Natural killer cell treated with Interleukin-12 subunit alpha and Interleukin-12 subunit beta and Interleukin-15 and Interleukin-18, amount 100 ng/mL, for 72 hours (primary cell): Measurements from ENCODE around the gene G3BP2. TPM values are rescaled to one million over a fixed set of nuclear protein-coding genes. Genes with fewer than 3 reads are reported as not detected.
A peak's percentile ranks its signal among the peaks of the same experiment; 100 is the strongest.
"Not testable (repeated sequence)": the region's sequence is repeated elsewhere in the genome, so short reads cannot be mapped to it uniquely, and the experiment has no call there.

Source experiments
- ATAC-seq, 2 donors: fragments of 150-1000 bp; cut with Tn5 transposase in 1 of 2; sonication (Bioruptor Pico), chemical (Tn5 transposase) in 1 of 2; 2 replicates each; pipeline ENCODE4 v1.10.0; 2021
- DNase-seq: peaks from one replicate; pipeline ENCODE4 v3.0.0; 2022; ENCODE audit warnings: low spot score
- H3K27ac Mint-ChIP-seq, 2 donors: 1 replicate in 1 of 2; 2 replicates in 1 of 2; pipeline ENCODE4 v1.8.0; 2022; ENCODE audit warnings: mixed read lengths in 2 of 2, mild to moderate bottlenecking in 1 of 2, moderate library complexity in 1 of 2
- H3K27me3 Mint-ChIP-seq, 2 donors: 1 replicate in 1 of 2; 2 replicates in 1 of 2; pipeline ENCODE4 v1.8.0; 2022; ENCODE audit warnings: mixed read lengths in 2 of 2
- H3K36me3 Mint-ChIP-seq: one replicate; pipeline ENCODE4 v1.8.0; 2022; ENCODE audit warnings: mixed read lengths
- H3K4me1 Mint-ChIP-seq, 2 donors: 1 replicate in 1 of 2; 2 replicates in 1 of 2; pipeline ENCODE4 v1.8.0; 2022; ENCODE audit warnings: low read depth in 2 of 2, mixed read lengths in 2 of 2, mild to moderate bottlenecking in 1 of 2
- H3K4me3 Mint-ChIP-seq: one replicate; pipeline ENCODE4 v1.8.0; 2022; ENCODE audit warnings: mixed read lengths
- H3K9me3 Mint-ChIP-seq: 2 replicates; pipeline ENCODE4 v1.8.0; 2022; ENCODE audit warnings: mixed read lengths
- total RNA-seq, 2 donors: library from RNA; stranded (reverse); gene quantifications; one replicate each; pipeline ENCODE4 v1.2.3, GENCODE V29; 2022

G3BP2 gene
- total RNA-seq, result 100 to 1,000 TPM; 107 to 159 TPM

DNA sequence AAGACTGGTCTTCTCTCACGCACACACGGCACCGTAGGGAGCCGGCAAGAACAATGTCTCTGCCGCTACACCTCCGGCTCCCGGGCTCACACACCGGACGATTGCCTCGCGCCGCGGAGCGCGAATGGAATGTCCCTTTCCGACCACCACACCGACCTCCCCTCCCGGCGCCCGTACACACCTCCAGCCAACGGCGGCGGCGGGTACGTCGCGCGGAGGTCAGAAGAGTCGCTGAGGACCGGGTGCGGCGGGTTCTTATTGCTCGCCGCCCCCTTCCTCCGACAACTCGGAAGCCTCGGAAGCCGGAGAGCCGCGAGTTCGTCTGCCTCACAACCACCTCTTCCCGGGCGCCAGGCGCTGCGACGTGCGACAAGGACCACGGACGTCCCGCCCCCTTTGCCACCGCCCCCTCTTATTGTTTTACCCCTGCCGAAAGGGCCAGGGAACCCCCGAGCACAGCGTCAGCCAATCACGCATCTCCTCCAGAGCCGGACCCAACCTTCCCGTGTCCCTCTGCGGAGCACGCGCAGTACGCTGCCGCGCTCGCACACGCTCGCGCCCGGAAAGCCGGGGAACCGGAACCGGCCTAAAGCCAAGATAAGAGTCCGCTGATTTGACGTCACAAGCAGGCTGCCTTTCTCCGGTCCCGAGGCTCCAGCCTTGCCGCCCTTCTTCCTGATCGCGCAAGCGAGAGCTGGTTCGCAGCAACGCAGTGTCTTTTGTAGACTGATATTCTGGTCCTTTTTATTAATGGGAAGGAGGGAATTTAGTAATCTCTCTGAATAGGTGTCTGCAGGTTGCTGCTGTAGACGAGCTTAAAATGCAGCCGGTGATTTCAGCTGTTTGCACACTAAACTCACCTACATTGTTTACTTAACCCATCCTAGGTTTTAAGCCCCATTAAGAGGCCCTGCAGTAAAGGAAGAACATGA, at the start of gene G3BP2:
G3BP2 (minus strand) TSS at position 385 of the 932 bp plus-strand sequence. CDS start 11,386 bp downstream, outside the sequence.
- H3K36me3 Mint-ChIP-seq, result no peaks in the 10 kb centered on the region
- H3K27ac Mint-ChIP-seq, result peak within 1 kb of the TSS; percentile 100
- no peaks in the 10 kb centered on the region for H3K27me3 Mint-ChIP-seq
- peak within 1 kb of the TSS; percentile 98 for H3K4me3 Mint-ChIP-seq
- H3K9me3 Mint-ChIP-seq, result no peaks in the 10 kb centered on the region
- H3K4me1 Mint-ChIP-seq, result peaks cover 36 to 40% of the 10 kb centered on the region in 2 donors
- ATAC-seq (peak; percentile 98 to 99), DNase-seq (peak; percentile 99)

DNA sequence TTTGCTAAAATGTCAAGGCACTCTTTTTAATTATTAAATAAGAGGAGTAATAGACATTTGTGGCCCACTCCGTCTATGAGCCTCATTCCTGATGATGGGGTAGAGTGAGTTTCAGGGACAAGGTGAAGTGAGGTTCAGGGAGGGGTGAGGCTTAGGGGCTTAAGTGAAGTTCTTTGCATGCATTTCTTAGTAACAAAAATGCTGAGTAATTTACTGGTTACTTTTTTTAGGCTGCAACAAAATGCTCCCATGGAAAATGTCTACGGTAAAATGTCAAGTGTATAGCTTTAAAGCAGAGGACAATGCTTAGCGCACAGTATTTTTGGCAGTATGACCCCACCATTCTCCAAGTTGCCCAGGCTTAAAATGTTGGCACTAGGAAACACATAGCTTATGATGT, 49.2 kb upstream of the G3BP2 start:
- DNase-seq, result no peak
- Mint-ChIP-seq H3K27me3 (no peaks in the 10 kb centered on the region), H3K4me1 (peaks cover 29 to 39% of the 10 kb centered on the region in 2 donors), H3K36me3 (no peaks in the 10 kb centered on the region), H3K4me3 (no peak overlapping the region), H3K9me3 (no peaks in the 10 kb centered on the region), H3K27ac (peak overlapping the region in 1 of 2 donors; percentile 99)
- ATAC-seq, result no peak

DNA sequence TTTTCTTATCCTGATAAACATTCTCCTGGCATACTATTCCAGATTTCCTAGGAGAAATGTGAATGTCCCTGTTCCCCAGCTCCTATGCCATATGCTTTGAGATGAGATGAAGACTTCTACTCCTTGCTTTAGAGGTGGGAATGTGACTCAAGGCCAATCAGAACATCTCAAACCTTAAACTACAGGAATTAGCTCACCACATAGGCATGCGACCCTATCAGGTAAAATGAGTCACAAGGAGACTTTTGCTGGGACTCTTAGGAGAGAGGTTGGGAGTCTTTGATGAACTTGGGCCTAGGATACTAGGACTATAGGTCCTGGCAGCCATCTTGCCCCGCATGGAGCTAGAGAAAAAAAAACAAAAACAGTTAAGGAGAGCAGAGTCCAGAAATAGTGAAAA, 45.3 kb upstream of the G3BP2 start:
- no peak overlapping the region for H3K4me3 Mint-ChIP-seq
- ATAC-seq (no peak), DNase-seq (no peak)
- H3K27ac Mint-ChIP-seq, result no peak overlapping the region
- H3K9me3 Mint-ChIP-seq, result no peaks in the 10 kb centered on the region
- peaks cover 8 to 9% of the 10 kb centered on the region in 2 donors for H3K4me1 Mint-ChIP-seq
- no peaks in the 10 kb centered on the region for H3K36me3 Mint-ChIP-seq
- no peaks in the 10 kb centered on the region for H3K27me3 Mint-ChIP-seq

DNA sequence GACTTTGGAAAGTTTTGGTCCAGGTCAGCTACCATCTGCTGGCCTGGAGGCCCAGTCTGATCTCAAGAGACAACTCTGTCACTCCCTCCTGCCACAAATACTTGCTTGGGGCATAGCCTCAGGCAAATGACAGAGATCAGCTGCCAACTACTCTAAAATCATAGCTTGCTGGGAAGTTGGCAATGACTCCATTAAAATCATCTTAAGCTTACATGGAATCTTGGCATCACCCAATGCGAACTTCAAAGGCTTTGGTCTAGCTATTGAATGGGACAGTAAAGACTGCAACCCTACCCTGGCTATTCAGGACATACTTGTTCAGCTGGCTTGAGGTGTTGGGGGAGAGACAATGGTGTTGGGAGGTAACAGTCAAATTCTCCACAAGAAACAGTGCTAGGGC, 44.2 kb upstream of the G3BP2 start:
- Mint-ChIP-seq H3K36me3 (no peaks in the 10 kb centered on the region), H3K27me3 (no peaks in the 10 kb centered on the region), H3K27ac (no peak overlapping the region), H3K9me3 (no peaks in the 10 kb centered on the region), H3K4me1 (no peaks in the 10 kb centered on the region), H3K4me3 (no peak overlapping the region)
- DNase-seq, result no peak
- no peak for ATAC-seq

DNA sequence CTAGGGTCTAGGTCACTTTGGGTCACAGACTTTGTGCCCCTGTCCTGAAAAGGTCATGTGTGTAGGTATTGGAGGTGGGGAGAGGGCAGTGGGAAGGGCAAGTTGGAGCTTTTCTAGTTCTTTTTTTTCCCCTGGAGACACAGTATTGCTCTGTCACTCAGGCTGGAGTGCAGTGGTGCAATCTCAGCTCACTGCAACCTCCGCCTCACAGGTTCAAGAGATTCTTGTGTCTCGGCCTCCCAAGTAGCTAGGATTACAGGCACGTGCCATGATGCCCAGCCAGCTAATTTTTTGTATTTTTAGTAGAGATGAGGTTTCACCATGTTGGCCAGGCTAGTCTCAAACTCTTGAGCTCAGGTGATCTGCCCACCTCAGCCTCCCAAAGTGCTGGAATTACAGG, 42.8 kb upstream of the G3BP2 start:
- H3K4me1 Mint-ChIP-seq, H3K27ac Mint-ChIP-seq, H3K9me3 Mint-ChIP-seq, H3K27me3 Mint-ChIP-seq, H3K36me3 Mint-ChIP-seq, DNase-seq, H3K4me3 Mint-ChIP-seq, ATAC-seq: not testable (repeated sequence)

DNA sequence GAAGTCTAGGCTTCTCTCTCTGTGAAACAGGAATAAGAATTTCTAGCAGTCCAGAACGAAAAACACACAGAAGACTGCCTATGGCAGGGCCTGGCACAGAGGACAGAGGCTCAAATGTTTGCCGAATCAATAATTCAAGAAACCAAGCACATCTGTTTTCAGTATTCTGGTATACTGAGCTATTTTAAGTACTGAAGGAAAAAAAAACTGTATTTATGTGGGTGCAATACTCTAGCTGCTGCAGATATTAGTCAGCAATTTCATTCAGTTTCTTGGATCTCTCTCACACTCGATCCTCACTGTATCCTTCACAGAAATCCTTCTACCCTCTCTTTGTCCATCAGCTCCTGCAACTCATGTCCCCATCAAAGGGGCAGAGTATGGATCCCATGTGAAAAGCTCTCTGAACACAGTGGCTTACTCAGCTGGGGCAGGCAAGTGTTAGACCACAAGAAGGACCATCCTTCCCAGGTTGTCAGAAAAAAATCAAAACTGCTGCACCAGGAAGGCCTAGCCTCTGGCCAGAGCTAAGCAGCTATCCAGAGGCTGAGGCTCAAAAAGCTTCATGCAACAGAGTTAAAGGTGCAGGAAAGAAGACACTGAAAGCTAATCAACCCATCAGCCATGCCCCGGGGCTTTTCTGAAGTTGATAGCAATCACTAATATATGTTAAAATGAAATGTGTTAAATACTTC, 42.0 kb upstream of the G3BP2 start:
- Mint-ChIP-seq H3K27me3 (no peaks in the 10 kb centered on the region), H3K4me3 (no peak overlapping the region), H3K36me3 (no peaks in the 10 kb centered on the region), H3K9me3 (no peaks in the 10 kb centered on the region), H3K27ac (no peak overlapping the region), H3K4me1 (no peaks in the 10 kb centered on the region)
- no peak for ATAC-seq
- DNase-seq, result no peak

DNA sequence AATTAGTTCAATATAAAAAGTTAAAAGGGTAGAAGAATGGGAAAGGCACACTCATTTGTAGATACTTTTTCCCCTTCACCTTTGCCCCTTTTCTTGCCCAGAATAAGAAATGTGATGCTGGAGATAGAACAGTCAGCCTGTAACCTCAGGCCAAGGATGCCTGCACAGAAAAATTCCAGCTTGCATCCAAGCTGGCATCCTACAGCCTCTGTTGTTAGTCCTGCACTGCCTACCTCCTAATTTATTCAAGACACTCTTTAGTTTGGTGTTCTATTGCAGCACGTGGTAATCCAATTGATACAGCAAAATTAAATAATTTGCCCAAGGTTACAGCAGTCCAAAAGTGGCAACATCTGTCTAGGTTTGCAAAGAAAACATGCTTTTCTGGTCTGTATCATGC, 41.5 kb upstream of the G3BP2 start:
- Mint-ChIP-seq H3K4me3 (no peak overlapping the region), H3K27ac (no peak overlapping the region), H3K4me1 (no peaks in the 10 kb centered on the region), H3K27me3 (no peaks in the 10 kb centered on the region), H3K9me3 (no peaks in the 10 kb centered on the region), H3K36me3 (no peaks in the 10 kb centered on the region)
- no peak for ATAC-seq
- DNase-seq, result no peak

DNA sequence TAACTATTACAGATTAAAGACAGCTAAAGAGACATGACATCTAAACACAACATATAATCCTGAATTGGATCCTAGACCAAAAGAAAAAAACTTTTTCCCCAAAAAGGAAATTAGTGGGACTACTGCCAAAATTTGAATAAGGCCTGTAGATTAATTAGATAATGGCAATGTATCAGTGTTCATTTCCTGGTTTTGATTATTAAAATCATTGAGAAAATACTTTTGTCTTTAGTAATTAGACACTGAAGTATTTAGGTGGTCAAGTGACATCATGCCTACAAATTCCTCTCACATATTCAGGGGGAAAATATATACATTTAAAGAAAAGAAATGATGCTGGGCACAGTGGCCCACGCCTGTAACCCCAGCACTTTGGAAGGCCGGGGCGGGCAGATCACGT, 40.8 kb upstream of the G3BP2 start:
- no peak overlapping the region for H3K4me3 Mint-ChIP-seq
- ATAC-seq (no peak), DNase-seq (no peak)
- H3K36me3 Mint-ChIP-seq, result no peaks in the 10 kb centered on the region
- no peaks in the 10 kb centered on the region for H3K4me1 Mint-ChIP-seq
- no peaks in the 10 kb centered on the region for H3K9me3 Mint-ChIP-seq
- H3K27ac Mint-ChIP-seq, result no peak overlapping the region
- no peaks in the 10 kb centered on the region for H3K27me3 Mint-ChIP-seq

DNA sequence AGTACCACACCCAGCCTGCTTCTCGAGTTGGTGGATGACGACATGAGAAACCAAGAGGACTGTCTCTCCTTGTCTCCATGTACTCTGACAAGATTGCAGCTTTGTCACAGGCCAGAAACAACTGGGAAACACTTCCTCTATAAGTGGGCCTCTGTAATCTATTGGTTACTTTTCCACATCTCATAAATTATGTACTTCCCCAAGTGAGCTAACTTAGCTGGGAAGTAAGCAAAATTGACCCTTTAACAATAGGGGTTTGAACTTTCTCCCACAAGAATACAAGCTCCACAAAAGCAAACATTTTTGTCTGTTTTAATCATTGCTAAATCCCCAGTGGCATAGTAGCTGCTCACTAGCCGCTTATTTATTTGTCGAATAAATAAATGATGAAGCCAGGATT, 37.0 kb upstream of the G3BP2 start:
- ATAC-seq (no peak), DNase-seq (no peak)
- Mint-ChIP-seq H3K9me3 (no peaks in the 10 kb centered on the region), H3K27me3 (no peaks in the 10 kb centered on the region), H3K36me3 (no peaks in the 10 kb centered on the region), H3K4me1 (no peaks in the 10 kb centered on the region), H3K27ac (no peak overlapping the region), H3K4me3 (no peak overlapping the region)

DNA sequence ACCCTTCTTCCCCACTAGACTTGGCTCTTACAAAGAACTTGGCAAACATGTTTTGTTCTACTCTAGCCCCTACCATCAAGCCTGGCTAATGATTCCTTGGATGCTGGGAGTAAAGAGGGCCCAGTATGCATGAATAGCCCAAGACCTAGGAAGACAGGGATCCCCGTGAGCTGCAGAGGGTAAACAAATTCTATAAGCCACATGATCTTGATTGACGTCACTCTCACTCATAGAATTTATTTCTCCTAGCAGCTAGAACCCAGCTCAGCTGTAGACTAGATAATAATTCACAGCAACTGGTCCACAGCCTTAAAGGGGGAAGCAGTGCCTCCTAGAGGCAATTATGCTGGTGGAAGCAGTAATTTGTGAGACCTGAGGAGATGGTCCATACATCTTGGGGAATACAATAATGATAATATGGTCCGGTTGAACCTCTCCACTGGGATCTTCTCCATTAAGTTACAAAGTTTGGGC, 35.0 kb upstream of the G3BP2 start:
- ATAC-seq, result peak; percentile 44 to 72
- Mint-ChIP-seq H3K9me3 (no peaks in the 10 kb centered on the region), H3K36me3 (no peaks in the 10 kb centered on the region), H3K27ac (peak overlapping the region in 1 of 2 donors; percentile 58), H3K4me3 (no peak overlapping the region), H3K4me1 (no peaks in the 10 kb centered on the region), H3K27me3 (no peaks in the 10 kb centered on the region)
- DNase-seq, result peak; percentile 64

DNA sequence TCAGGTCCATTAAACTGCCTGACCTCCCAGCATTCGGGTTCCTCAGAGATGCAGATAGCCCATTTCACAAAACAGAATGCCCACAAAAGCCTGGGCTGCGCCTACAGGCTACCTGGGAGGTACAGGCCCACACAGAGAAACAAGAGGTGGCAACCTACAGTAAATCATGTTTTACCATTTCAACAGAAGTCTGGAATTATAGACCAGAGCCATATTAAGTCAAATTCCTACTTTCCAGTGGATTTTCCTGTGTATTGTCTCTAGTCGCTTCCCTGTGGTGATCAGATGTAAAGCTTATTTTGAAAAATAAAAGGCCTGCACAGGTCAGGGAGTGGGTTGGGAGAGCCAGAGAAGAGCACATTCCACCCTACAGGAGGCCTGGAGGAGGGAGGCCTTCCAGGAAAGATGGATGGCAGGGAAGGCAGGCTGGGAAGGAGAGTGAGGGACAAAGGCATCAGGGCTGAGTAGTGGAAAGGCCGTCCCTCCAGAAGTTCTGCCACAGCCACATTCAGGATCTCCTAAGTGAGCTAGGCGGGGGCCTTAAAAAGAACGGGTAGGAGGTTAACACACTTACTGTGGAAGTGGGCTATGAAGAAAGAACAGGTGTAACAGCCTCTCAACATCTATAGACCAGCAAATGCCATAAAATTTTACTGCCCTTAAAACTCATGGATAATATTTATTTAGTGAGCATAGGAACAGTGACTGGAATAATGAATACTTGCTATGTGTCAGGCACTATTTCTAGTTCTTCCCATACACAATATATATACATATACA, 32.2 kb upstream of the G3BP2 start:
- Mint-ChIP-seq H3K27me3 (no peaks in the 10 kb centered on the region), H3K27ac (no peak overlapping the region), H3K4me1 (no peaks in the 10 kb centered on the region), H3K36me3 (no peaks in the 10 kb centered on the region), H3K9me3 (no peaks in the 10 kb centered on the region), H3K4me3 (no peak overlapping the region)
- no peak for DNase-seq
- ATAC-seq, result no peak

DNA sequence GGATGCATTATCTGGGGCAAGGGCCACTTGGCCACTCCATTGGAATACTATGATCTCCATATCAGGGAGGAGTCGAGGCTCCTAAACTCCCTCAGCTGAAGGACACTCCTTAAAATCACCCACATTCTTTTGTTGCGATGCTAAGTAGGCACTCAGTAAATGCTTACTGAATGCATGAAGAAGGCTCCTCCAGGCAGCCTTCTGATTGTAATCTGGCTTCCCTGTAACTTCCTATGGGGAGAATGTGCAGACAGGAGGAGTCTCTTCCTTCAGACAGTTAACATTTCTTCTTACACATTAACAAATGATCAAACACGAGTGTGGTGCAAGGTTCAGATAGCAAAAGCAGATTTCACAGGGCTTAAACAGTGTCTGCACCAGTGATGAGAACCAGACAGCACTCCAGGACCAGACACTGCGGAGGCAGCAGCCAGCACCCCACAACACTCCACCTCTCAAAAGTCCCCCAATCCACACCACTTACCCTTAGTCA, 29.8 kb upstream of the G3BP2 start:
- H3K27ac Mint-ChIP-seq, result no peak overlapping the region
- H3K27me3 Mint-ChIP-seq, result no peaks in the 10 kb centered on the region
- ATAC-seq (no peak), DNase-seq (no peak)
- H3K4me3 Mint-ChIP-seq, result no peak overlapping the region
- no peaks in the 10 kb centered on the region for H3K36me3 Mint-ChIP-seq
- peaks cover 15 to 17% of the 10 kb centered on the region in 2 donors for H3K4me1 Mint-ChIP-seq
- no peaks in the 10 kb centered on the region for H3K9me3 Mint-ChIP-seq

DNA sequence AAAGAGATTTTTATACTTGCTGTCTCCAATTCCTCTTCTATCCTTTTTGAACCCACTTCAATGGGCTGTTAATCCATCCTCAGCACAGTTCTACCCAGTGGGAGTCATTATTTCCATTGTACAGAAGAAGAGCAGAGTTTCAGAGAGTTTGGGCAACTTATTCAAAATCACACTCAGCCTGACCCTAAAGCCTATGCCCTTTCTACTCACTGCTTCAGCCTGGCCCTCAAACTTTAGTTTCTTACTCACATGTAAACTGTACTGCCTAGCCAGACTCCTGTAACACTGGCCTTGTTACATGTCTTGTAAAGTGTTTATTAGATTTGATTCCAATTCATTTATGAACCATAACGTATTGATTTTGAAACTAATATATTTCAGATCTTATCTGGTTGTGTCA, 26.1 kb upstream of the G3BP2 start:
- H3K27me3 Mint-ChIP-seq, result no peaks in the 10 kb centered on the region
- ATAC-seq, result peak in 1 of 2 donors; percentile 54
- H3K36me3 Mint-ChIP-seq, result no peaks in the 10 kb centered on the region
- DNase-seq, result no peak
- peak overlapping the region; percentile 84 to 85 for H3K27ac Mint-ChIP-seq
- H3K9me3 Mint-ChIP-seq, result no peaks in the 10 kb centered on the region
- peaks cover 19 to 20% of the 10 kb centered on the region in 2 donors for H3K4me1 Mint-ChIP-seq
- peak overlapping the region; percentile 78 for H3K4me3 Mint-ChIP-seq
